ENCODE results near the gene INKA1.
"Not testable (repeated sequence)": the region's sequence is repeated elsewhere in the genome, so short reads cannot be mapped to it uniquely, and the experiment has no call there.

Gene INKA1

DNA sequence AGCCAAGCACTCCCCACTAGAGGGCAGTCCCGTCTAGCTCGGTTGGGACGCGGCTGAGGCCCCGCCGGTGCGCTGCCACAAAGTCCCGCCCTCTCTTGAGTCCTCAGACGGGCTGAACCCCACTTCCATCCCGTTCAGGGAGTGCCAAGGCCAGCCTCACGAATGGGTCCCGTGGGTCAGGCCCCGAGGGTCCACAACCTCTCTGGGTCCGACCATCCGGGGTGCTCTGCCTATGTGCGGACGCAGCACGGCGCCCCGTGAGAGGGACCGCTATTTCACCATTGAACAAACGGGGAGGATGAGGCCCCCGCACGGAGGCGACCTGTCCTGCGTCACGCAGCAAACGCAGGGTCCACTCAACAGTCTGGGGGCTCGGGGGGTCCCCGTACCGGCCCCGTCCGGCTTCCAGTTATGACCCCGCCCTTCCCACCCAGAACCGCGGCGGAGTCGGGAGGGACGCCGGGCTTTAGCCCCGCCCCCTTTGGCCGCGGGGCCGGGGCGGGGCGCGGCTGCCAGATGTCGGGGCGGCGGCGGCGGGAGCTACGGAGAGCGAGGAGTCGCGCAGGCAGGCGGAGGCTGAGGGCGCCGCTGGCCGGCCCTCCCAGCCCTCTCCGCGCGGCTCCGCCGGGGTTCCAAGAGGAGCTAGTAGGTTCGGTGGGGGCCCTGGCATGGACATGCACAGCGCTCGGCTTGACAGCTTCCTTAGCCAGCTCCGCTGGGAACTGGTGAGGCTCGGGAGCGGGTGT lies at the start of gene INKA1:
INKA1 (plus strand) TSS at position 543 of the 746 bp plus-strand sequence; CDS start at position 675, 132 bp downstream.
- peak; percentile 86 for DNase-seq

DNA sequence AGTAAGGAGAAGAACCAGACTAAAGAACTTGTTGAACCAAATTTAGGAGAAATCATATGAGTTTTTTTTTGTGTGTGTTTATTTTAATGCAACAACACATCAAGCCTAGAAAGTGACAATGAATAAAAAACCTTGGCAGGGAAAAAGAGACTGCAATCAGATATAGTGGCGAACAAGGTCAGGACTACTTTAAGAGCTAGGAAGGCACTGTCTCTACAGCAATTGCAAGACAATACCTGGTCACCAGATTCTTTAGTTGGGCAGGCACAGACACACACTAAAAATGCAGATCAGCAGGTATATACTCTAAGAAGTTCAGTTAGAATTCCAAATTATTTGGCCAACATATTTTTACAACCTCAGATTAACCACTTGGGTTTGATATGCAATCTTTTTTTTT lies 48.5 kb upstream of the INKA1 start:
- no peak for DNase-seq

DNA sequence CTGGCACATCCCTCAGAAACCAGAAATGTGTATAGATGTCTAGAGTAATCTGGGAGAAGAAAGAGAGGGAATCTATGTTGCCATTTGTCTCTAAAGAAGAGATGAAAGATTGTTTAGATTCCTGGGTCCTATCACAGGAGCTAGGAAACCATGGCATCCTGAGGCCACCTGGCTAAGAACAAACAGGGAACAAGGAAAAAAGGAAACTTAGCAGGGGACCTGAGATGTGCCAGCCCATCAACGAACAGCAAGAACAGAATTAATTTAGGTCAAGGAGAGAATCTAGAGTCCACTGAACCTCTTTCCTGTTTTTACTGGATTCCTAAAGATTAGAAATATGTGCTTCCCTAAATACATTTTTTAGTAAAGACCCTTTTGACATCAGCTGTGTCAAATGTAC lies 47.0 kb upstream of the INKA1 start:
- no peak for DNase-seq

DNA sequence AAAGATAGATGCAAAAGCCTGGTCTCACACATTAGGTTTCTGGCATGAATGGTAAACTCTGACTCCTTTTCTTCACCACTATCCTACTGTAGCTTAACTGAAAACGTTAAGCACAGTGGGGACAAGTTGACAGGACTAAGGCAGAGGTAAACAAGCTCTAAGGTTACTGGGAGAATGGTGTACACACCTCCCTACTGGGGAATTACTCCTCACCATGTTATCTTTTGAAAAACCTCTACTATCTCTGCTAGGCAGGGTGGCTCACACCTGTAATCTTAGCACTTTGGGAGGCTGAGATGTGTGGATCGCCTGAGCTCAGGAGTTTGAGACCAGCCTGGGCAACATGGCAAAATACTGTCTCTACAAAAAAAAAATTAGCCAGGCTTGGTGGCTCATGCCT lies 45.9 kb upstream of the INKA1 start:
- DNase-seq = no peak

DNA sequence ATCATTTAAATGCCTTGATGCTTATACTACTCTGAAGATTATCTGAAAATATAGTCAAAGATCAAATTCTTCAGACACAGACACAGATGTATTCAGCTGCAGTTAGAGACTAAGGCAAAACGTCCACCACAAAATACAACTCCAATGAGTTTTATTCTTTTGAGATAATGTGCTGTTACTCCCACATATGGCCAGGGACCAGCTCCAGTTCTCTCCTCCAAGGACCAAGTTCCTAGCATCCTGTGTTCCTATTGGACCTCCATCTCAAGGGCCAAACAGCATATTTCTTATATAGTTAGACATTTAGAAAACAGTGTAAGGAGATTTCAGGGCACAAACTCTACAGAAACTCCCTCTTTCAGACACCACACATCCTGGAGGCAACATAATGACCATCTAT lies 43.8 kb upstream of the INKA1 start:
- DNase-seq = no peak

DNA sequence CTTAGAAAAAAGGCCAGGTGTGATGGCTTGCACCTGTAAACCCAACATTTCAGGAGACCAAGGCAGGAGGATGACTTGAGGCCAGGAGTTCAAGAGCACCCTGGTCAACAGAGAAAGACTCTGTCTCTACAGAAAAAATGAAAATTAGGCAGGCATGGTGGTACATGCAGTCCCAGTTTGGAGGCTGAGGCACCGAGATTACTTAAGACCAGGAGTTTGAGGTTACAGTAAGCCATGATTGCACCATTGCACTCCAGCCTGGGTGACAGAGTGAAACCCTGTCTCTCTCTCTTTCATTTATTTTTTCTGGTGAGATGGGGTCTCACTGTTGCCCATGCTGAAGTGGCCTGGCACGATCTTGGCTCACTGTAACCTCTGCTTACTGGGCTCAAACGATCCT lies 41.4 kb upstream of the INKA1 start:
- DNase-seq = no peak

DNA sequence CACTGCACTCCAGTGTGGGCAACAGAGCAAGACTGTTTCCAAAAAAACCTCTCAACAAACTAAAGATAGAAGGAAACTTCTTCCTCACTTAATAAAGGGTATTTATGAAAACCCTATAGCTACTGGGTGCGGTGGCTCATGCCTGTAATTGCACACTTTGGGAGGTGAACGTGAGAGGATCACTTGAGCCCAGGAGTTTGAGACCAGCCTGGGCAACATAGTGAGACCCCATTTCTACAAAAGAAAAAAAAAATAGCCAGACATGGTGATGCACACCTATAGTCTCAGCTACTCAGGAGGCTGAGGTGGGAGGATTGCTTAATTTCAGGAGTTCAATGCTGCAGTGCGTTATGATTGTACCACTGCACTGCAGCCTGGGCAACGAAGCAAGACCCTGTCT lies 39.1 kb upstream of the INKA1 start:
- no peak for DNase-seq

DNA sequence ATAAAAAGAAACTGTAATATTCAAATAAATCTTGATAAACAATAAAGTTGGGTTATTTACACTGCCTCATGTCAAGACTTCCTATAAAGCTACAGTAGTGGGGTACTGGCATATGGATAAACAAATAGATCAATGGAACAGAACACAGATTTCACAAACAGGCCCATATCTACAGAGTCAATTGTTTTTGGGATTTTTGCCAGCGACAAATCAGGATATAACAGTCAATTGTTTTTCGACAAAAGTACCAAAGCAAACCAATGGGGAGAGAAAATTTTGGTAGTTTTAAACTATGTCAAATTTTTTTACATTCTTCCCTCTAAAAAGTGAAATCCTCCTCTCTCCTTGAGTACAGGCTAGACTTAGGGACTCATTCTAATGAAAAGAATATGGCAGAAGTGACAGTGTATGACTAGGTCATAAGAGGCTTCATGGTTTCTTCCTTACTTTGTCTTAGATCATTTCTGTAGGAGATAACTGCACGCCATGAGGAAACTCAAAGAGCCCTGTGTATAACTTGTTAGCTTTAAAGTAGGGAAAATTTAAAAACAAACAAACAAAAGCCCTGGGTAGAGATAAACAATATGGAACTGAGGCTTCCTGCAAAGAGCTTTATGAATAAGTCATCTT lies 33.7 kb upstream of the INKA1 start:
- DNase-seq = no peak

DNA sequence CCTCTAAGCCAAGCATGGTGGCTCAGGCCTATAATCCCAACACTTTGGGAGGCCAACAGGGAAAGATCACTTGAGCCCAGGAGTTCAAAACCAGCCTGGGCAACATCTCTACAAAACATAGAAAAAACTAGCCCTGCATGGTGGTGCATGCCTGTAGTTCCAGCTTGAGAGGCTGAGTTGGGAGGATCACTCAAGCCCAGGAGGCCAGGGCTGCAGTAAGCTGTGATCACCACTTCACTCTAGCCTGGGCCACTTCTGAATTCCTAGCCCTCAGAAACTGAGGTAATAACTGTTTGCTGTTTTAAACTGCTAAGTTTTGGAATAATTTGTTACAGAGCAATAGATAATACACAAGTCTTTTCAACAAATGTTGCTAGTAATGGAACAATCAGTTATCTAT lies 33.1 kb upstream of the INKA1 start:
- DNase-seq = no peak

DNA sequence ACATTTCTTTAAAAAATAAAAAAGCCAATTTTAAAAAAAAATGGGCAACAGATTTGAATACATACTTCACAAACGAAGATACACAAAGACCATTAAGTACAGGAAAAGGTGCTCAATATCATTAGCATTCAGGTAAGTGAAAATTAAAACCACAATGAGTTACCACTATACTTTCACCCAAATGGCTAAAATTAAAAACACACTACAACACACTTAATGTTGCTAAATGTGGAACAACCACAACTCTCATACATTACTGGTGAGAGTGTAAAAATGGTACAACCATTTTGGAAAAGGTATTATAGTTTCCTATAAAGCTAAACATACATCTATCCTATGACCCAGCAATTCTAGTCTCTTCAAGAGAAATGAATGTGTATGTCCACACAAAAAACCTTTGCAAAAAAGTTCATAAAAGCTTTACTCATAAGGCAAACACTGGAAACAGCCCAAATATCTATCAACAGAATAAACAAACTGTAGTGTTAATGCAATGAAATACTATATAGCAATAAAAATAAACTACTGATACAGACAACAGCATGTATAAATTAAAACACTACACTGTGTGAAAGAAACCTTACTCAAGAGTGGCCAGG lies 31.6 kb upstream of the INKA1 start:
- DNase-seq = no peak

DNA sequence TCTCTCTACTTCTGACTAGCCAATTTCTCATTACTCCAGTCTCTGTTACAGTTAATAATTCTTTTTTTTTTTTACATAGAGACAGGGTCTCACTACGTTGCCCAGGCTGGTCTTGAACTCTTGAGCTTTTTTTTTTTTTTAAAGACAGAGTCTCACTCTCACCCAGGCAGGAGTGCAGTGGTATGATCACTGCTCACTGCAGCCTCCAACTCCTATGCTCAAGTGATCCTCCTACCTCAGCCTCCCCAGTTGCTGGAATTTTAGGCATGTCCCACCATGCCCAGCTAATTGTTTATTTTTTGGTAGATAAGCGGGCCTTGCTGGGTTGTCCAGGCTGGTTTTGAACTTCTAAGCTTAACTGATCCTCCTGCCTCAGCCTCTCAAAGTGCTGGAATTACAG lies 30.4 kb upstream of the INKA1 start:
- no peak for DNase-seq

DNA sequence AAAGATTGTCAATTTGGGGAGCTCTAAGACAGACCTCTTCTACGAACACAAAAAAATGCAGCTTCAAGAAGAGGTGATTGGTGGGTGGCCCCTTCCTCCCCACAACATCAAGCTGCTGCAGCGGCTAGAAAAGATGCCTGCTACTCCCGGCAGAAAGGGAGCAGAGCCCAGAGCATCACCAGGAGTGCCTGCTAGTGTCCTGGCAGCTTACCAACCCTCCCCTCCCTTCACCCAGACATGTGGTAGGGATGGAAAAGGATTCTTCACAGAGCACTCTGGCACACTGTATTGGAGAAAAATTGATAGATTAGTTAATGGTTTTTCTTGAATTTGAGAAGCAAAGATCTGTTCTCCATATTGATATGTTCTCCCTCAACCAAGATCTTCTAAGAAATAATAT lies 27.5 kb upstream of the INKA1 start:
- no peak for DNase-seq

DNA sequence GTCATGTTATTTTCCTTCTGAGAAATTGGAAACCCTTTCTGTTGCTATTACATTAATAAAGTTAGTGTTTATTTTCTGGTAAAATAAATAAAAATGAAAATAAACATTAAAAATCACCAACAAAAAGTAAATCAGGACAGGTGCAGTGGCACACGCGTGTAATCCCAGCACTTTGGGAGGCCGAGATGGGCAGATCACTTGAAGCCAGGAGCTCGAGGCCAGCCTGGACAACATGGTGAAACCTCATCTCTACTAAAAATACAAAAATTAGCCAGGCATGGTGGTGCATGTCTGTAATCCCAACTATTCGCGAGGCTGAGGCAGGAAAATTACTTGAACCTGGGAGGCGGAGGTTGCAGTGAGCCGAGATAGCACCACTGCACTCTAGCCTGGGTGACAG lies 27.0 kb upstream of the INKA1 start:
- DNase-seq = not testable (repeated sequence)

DNA sequence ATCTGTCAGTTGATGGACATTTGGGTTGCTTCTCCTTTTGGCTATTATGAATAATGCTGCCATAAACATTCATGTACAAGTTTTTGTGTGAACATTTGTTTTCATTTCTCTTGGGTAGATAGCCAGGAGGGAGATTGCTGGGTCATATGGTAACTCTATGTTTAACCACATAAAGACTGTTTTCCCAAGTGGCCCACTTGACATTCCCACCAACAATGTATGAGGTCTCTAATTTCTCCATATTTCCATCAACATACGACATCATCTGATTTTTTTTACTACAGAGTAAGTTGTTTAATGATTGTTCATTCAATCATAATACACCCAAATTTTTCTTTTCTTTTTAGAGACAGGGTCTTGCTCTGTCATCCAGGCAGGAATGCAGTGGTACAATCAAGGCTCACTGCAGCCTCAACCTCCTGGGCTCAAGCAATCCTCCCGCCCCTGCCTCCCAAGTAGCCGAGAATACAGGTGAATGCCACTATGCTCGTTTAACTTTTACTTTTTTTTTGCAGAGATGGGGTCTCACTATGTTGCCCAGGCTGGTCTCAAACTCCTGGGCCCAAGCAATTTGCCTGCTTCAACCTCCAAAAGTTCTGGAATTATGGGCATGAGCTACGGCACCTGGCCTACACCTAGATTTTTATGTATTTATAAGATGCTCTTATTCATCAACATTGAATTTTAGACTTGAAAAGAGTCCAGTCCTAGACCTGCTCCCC lies 23.5 kb upstream of the INKA1 start:
- no peak for DNase-seq

DNA sequence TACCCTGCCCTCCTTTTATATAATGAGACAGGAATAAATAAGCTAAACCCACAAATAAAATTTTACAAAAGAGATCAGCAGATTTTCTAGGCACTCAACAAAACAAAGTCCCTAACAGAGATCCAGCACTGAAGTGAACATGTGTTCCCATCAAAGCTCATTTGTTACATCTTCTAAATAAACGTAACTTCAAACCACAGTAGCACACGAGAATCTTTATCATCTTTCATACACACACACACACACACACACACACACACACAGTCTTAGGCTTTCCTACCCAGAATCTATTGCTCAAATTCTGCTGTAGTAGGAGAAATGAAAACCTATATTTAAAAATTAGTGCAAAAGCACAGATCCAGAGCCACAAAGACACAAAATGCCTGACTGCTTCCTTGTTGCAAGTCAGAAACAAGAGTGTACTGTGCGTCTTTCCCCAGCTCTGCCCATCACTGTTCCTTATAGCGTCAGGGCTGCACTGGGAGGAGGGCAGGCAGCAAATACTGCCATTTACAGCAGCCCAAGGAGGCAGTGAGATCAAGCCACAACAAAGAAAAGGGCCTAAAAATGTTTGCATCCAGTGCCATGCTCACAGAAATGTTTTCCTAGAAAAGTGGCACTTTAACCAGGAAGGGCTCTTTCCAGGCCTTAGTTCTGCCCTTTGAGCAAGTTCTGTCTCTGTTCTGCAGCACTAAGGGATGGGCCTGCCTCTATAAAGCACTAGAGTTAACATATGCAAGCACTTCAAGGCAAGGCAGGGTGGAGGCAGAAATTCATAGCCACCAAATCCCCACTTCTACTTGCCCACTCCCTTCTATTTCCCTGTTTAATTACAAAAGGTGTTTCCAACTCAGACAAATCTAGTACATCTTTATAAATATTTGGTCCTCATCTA lies 22.7 kb upstream of the INKA1 start:
- no peak for DNase-seq

DNA sequence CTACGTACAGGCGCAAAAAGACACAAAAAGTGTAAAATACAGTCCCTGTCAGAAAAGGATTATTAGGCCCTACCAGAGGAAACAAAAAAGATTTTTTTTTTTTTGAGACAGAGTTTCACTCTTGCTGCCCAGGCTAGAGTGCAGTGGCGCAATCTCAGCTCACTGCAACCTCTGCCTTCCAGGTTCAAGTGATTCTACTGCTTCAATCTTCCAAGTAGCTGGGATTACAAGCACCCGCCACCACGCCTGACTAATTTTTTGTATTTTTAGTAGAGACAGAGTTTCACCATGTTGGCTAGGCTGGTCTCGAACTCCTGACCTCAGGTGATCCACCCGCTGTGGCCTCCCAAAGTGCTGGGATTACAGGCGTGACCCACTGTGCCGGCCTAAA lies 22.1 kb upstream of the INKA1 start:
- DNase-seq = not testable (repeated sequence)

DNA sequence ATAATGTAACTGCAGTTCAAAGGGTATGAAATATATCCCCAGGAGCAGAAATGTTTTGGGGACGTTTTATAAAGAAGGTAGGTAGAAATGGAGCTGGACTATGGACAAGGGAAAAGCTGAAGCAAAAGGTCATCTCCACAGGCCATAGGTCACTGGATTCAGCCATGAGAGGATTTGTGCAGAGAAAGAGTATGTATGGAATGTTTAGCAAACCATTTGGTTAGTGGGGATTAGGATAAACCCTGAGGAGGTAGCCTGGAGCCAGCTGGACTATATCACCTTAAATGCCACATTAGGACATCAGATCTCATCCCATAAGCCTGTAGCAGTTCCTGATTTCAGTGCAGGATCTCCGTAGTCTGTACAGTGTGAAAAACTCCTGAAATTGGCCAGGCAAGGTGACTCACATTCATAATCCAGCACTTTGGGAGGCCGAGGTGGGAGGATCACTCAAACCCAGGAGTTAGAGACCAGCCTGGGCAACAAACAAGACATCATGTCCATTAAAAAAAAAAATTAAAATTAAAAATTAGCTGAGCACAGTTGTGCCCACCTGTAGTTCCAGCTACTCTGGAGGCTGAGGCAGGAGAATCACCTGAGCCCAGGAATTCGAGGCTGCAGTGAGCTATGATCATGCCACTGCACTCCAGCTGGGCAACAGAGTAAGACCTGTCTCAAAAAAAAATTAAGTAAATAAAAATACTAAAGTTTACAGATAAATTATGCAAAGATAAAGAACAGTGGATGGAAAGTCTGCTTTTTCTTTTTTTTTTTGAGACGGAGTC lies 21.5 kb upstream of the INKA1 start:
- DNase-seq = no peak

DNA sequence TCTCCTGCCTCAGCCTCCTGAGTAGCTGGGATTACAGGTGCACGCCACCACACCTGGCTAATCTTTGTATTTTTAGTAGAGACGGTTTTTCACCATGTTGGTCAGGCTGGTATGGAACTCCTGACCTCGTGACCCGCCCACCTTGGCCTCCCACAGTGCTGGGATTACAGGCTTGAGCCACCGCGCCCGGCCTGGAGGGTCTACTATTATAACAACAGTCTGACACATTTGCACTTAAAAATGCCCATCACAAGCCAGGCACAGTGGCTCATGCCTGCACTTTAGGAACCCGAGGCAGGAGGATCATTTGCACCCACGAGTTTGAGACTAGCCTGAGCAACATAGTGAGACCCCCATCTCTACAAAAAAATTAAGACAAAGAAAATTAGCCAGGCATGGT lies 20.8 kb upstream of the INKA1 start:
- not testable (repeated sequence) for DNase-seq

DNA sequence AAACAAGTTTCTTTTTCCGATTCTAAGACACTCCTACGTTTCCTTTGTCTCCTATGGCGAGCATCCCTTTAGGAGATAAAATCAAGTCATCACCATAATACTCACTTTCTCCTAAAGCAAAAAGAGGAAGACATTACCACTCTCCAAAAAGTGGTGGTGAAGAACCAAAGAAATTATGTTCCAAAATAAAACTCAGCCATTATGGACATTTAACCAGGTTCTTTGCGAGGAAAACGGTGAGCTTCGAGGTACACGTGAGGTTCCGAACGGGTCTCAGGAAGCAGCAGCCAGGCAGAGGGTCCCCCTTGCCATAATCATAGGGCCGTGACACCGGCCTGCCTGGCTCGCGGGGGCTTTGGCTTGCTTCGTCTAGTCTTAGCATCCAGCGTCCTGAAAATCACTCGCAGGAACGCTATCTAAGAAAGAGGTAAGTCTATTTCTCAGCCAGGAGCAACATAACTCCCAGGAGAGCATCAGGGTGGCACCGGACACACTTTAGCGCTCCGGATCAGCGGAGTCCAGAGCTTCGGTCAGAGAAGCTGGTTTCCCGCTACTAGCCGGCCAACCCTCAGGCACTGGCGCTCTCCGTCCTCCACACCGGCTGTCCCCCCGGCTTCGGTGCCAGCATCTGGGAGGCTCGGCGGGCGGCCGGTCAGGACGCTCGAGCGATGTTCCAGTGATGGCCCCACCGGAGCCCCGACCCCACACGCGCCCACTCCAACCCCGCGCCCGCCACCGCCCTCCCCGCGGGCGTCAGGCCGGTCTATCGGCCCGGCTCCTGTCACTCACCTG lies 17.3 kb upstream of the INKA1 start:
- no peak for DNase-seq

DNA sequence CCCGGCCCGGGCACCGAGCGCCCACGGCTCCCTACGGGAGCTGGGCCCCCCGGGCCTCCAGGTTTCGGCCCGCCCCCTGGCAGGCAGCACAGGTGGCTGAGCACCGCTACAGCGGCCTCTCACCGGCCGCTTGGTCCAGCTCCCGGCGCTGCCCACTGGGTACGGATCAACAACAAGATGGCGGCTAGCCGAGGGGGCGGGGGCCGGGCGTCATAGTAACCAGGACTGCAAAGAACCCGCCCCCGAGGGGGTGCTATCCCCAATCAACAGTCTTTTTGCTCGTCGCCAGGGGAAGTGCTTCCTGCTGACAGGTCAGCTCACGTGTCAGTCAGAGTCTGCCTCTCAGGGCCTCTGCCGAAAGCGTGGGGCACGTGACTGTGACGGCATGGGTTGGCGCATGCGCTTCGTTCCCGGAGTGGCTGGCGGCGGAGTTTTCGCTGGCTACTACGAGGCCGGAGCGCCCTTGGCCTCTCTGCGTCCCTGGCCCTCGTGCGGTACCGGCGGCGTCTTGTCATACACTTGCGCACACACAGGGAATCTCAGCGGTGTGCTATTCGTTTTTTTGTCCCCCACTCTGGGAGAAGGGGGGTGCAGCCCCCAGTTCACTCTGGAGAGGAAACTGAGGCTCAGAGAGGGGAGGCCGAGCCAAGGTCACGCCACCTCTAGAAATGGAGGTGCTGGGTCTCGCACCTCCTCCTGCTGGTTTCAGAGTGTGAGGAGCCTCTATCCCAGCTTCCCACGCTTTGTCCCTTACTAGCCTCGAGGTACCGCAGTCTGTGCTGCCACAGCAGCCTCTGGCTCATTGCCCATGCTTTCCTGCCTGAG lies 16.5 kb upstream of the INKA1 start, which contains the start of gene IP6K1:
IP6K1 (minus strand) TSS at position 186 of the 825 bp plus-strand sequence. CDS start 38,502 bp downstream, outside the sequence.
- peak; percentile 100 for DNase-seq

Measured in stimulated activated CD4-positive, alpha-beta T cell treated with anti-CD3 and anti-CD28 coated beads, Interleukin-1b, Interleukin-23, amount 100 ng/mL, for 48 hours (primary cell).